Heart left ventricle (tissue), 13 donors: Measurements from ENCODE around the gene PLEKHG4.

ENCODE experiments used
- CTCF ChIP-seq, 12 donors: fragments of 200-600 bp; sonication (generic) in 4 of 12; IDR thresholded peaks; one replicate each; pipeline versions ENCODE4 v1.5.0 to v1.8.0; 2018 to 2022; ENCODE audit warnings: antibody characterized with exemption in 12 of 12, mild to moderate bottlenecking in 5 of 12
- POLR2A ChIP-seq, 2 donors: fragments of 450-650 bp; IDR thresholded peaks; one replicate each; pipeline ENCODE4 v1.6.1; 2017; ENCODE audit warnings: antibody characterized with exemption in 2 of 2, mild to moderate bottlenecking in 2 of 2, moderate library complexity in 2 of 2
- donor health status: ischemic (EF 13 %, LVEDD 7.1; RV severe dilation, severe dysfunction).
- donor health status: DM: no; HTN: yes; CAD: no.
- donor health status: DM: no; HTN: no; CAD: no.
- donor health status: ischemic (EF 25% LVEDD 6.9; RV normal size, moderate dysfunction).
- donor health status: ischemic (EF 25% LVEDD 5.7; RV mildly dilated, moderate dysfunction).
- donor health status: ischemic (EF 35%, LVEDD 5.7; RV mildly dilated, moderate dysfunction).
- donor health status: nonischemic (EF 11% LVEDD 7.7; RV severe dilation, severe dysfunction).
- donor health status: DM: yes; HTN: yes; CAD: no.
- donor health status: PGD.
- donor health status: ischemic (EF 29% LVEDD 5.4; RV normal size, mild dysfunction).
- donor health status: nonischemic (EF 23%, LVEDD 6.1; RV moderate dilation, normal function).

- TF ChIP-seq CTCF (IDR thresholded peaks at IDR 0.05): no peak
- no peak for TF ChIP-seq POLR2A (IDR thresholded peaks at IDR 0.05)
Measured at GRCh38 chr16:67252609-67253497, 26.5 kb upstream of the PLEKHG4 start.
